AG04449 (cell line): ENCODE measurements around the gene DNAI1.
A peak's percentile ranks its signal among the peaks of the same experiment; 100 is the strongest.

Source experiments
- CTCF ChIA-PET: fragments of 350-600 bp; formaldehyde crosslinking; extraction: SDS; loops from one replicate; lab custom pipeline; 2021; ENCODE audit warnings: antibody characterized with exemption; lab: Yijun Ruan, JAX
- POLR2A ChIA-PET: fragments of 400-600, 350-600 bp; formaldehyde crosslinking; extraction: SDS; loops from one replicate; lab custom pipeline; 2020; ENCODE audit warnings: antibody characterized with exemption, inconsistent platforms; lab: Yijun Ruan, JAX
- DNase-seq: peaks from one replicate; pipeline ENCODE4 v3.0.0-alpha.2; 2010; ENCODE audit warnings: low read depth, low spot score
- H3K4me3 ChIP-seq: 2 replicates; pipeline ENCODE4 v1.5.1; 2011; ENCODE audit warnings: low read depth, mild to moderate bottlenecking, control low read depth, low read length
- CTCF ChIP-seq: IDR thresholded peaks from one replicate; pipeline ENCODE4 v1.5.1; 2011; ENCODE audit warnings: mild to moderate bottlenecking, moderate library complexity, low read length, control low read depth, inconsistent platforms; ENCODE audit not compliant: insufficient read depth; ENCODE audit errors: missing control alignments

DNAI1 gene

GRCh38 chr9:34558919-34559623 lies 100.5 kb downstream of the DNAI1 start:
- TF ChIP-seq CTCF: no peak
- CTCF ChIA-PET: interaction anchor here (1.1 to 4.2 kb wide), 5 partner anchors 9 to 75 kb away, joined by 3 to 24 read pairs (median 4); no protein-coding TSS in a partner anchor
- DNase-seq: no peak

GRCh38 chr9:34559624-34560455 lies 101.2 kb downstream of the DNAI1 start:
- POLR2A ChIA-PET: no interaction called here
- no peak for TF ChIP-seq CTCF
- CTCF ChIA-PET: interaction anchor here (2.0 to 4.2 kb wide), 3 partner anchors 12 to 32 kb away, joined by 8 to 24 read pairs (median 23); no protein-coding TSS in a partner anchor
- H3K4me3 ChIP-seq: no peak overlapping the region
- DNase-seq: no peak

More at GRCh38 chr9:34558919-34559623, 100.5 kb downstream of the DNAI1 start:
- POLR2A ChIA-PET: no interaction called here
- no peak overlapping the region for H3K4me3 ChIP-seq

GRCh38 chr9:34560599-34561214 lies 102.1 kb downstream of the DNAI1 start:
- ChIA-PET CTCF (interaction anchor here (0.6 to 3.3 kb wide), 4 partner anchors 13 to 95 kb away, joined by 3 to 23 read pairs (median 6); no protein-coding TSS in a partner anchor), POLR2A (no interaction called here)
- no peak overlapping the region for H3K4me3 ChIP-seq
- TF ChIP-seq CTCF: no peak
- DNase-seq: no peak

- no peak for DNase-seq
- POLR2A ChIA-PET: no interaction called here
Measured at GRCh38 chr9:34562135-34562745, 103.6 kb downstream of the DNAI1 start.

GRCh38 chr9:34563262-34563661 lies 104.7 kb downstream of the DNAI1 start:
- no peak for TF ChIP-seq CTCF
- no peak for DNase-seq
- POLR2A ChIA-PET: no interaction called here
- CTCF ChIA-PET: interaction anchor here (1.0 to 3.0 kb wide), 6 partner anchors 16 to 153 kb away, joined by 3 to 22 read pairs (median 4); no protein-coding TSS in a partner anchor
- H3K4me3 ChIP-seq: no peak overlapping the region

More at GRCh38 chr9:34562135-34562745, 103.6 kb downstream of the DNAI1 start:
- peak; percentile 28 for TF ChIP-seq CTCF
- no peak overlapping the region for H3K4me3 ChIP-seq
- CTCF ChIA-PET: interaction anchor here (0.6 to 3.0 kb wide), 6 partner anchors 11 to 152 kb away, joined by 3 to 22 read pairs (median 3); no protein-coding TSS in a partner anchor
